Measurements from ENCODE around the gene PAX2.

GRCh38 chr10:100696477-100696901, 48.9 kb upstream of the PAX2 start:
- no peak for TF ChIP-seq EZH2 (IDR thresholded peaks at IDR 0.05; ENCODE audit: borderline replicate concordance, low read depth, low read length, poor library complexity, severe bottlenecking)
- TF ChIP-seq, protein P1, sequence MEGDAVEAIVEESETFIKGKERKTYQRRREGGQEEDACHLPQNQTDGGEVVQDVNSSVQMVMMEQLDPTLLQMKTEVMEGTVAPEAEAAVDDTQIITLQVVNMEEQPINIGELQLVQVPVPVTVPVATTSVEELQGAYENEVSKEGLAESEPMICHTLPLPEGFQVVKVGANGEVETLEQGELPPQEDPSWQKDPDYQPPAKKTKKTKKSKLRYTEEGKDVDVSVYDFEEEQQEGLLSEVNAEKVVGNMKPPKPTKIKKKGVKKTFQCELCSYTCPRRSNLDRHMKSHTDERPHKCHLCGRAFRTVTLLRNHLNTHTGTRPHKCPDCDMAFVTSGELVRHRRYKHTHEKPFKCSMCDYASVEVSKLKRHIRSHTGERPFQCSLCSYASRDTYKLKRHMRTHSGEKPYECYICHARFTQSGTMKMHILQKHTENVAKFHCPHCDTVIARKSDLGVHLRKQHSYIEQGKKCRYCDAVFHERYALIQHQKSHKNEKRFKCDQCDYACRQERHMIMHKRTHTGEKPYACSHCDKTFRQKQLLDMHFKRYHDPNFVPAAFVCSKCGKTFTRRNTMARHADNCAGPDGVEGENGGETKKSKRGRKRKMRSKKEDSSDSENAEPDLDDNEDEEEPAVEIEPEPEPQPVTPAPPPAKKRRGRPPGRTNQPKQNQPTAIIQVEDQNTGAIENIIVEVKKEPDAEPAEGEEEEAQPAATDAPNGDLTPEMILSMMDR (conservative IDR thresholded peaks at IDR 0.05; ENCODE audit: low read depth, low read length): no peak
